ENCODE data around the gene NOP14.
"Not testable (repeated sequence)": the region's sequence is repeated elsewhere in the genome, so short reads cannot be mapped to it uniquely, and the experiment has no call there.

Gene NOP14

GRCh38 chr4:2931512-2932301, 31.5 kb downstream of the NOP14 start:
- DNase-seq (ENCODE audit: low spot score): peak; percentile 68

DNA sequence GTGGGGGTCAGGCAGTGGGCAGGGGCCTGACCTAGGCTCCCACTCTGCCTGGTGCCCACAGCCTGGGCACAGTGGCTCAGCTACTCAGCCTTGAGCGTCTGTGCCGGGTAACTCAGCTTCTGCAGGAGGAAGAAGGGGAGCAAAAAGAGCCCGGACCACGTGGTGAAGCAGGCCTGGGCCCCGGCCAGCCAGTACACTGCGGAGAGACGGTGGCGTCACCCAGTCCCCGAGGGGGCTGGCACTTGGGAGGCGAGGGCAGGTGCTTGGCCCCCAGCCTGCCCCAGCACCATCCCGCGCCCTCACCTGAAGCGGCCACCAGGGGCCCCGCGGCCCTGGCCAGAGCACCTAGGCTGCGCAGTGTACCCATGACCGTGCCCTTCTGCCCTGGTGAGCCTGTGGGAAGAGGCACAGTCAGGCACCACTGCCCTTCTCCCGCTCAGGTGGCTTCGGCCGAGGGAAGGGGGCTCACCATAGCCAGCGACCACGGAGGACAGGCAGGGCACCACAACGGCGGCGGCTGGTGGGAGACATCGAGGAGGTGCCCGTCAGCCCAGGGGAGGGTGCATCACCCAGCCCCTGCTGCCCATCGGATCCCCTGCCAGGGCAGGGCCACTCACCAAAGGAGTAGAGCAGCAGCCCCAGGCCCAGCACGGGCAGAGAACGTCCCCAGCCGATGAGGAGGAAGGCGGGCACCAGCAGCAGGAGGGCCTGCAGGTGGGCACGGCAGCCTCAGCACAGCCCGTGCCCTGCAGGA, 32.3 kb downstream of the NOP14 start:
- peak; percentile 67 for DNase-seq (ENCODE audit: low spot score)

DNA sequence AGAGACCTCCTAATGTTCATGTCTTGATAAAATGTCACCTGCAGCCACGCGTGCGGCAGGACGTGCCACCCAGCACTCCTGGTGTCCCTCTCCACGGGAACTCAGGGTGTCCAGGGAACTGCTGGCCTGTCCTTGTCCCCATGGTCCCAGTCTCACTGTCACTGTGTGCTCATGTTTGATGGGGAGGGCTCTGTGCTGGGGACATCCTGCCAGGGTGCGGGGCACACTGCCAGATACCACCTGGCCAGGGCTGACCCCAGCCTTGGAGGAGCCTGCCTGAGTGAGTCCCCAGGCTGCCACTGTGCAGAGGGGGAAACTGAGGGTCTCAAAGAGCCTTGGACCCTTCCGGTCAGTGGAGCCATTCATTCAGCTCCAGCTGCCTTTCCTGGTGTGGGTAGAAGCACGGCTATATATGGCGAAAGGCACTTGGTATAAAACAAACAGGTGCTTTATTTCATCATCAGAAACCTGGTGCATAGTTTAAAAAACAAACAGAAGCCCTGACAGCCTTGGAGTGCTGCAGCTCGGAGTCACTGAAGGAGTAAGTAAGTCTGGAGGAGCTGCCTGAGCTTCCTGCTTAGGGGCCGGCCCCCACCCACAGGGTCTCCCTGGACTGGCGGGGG, 33.0 kb downstream of the NOP14 start:
- DNase-seq (ENCODE audit: low spot score): peak; percentile 33

DNA sequence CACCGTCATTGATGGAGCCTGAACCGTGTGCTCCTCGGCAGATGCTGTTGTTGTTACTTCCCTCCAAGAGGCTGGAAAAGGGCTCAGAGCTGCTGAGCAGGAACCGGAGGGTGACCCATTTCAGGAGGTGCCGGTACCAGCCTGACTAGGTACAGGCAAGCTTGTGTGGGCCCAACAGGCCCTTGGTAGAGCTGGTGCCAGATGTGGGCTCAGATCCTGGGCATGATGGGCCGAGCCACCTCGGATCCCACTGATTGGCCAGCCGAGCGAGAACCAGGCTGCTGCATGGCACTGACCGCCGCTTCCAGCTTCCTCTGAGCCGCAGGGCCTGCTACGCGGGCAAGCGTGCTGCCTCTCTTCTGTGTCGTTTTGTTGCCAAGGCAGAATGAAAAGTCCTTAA, 33.7 kb downstream of the NOP14 start:
- DNase-seq (ENCODE audit: low spot score): no peak

DNA sequence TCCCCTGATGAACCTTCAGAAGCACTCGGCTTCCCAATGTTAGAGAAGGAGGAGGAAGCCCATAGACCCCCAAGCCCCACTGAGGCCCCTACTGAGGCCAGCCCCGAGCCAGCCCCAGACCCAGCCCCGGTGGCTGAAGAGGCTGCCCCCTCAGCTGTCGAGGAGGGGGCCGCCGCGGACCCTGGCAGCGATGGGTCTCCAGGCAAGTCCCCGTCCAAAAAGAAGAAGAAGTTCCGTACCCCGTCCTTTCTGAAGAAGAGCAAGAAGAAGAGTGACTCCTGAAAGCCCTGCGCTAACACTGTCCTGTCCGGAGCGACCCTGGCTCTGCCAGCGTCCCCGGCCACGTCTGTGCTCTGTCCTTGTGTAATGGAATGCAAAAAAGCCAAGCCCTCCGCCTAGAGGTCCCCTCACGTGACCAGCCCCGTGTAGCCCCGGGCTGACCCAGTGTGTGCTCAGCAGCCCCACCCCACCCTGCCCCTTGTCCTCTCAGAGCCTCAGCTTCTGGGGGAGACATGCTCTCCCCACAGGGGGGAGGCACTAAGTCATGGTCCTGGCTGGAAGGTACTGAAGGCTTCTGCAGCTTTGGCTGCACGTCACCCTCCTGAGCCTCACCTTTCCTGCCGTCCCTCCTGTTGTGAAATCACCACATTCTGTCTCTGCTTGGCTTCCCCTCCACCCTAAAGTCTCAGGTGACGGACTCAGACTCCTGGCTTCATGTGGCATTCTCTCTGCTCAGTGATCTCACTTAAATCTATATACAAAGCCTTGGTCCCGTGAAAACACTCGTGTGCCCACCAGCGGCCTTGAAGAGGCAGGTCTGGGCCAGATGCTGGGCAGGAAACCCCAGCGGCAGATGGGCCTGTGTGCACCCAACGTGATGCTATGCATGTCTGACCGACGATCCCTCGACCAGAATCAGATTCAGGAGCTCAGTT, 34.7 kb downstream of the NOP14 start:
- DNase-seq (ENCODE audit: low spot score): peak; percentile 53

DNA sequence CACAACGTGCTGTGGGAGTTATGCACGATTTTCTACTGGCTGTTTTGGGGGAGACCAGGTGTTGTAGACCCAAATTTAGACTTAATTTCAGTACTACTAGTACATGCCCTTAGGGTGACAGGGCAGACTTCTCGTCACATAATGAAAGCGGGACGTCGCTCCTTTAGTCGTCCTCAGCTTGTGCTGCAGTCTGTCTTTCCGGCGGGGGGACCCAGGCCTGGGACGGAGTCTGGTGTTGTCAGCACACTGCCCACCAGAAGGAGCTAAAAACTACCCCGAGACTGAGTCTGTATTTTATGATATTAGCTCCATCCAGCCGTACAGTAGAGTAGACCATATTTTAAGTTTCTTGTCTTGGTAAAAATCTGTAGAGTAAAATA, 35.5 kb downstream of the NOP14 start:
- DNase-seq (ENCODE audit: low spot score): peak; percentile 47

GRCh38 chr4:2927016-2927695, 36.0 kb downstream of the NOP14 start:
- DNase-seq (ENCODE audit: low spot score): no peak

DNA sequence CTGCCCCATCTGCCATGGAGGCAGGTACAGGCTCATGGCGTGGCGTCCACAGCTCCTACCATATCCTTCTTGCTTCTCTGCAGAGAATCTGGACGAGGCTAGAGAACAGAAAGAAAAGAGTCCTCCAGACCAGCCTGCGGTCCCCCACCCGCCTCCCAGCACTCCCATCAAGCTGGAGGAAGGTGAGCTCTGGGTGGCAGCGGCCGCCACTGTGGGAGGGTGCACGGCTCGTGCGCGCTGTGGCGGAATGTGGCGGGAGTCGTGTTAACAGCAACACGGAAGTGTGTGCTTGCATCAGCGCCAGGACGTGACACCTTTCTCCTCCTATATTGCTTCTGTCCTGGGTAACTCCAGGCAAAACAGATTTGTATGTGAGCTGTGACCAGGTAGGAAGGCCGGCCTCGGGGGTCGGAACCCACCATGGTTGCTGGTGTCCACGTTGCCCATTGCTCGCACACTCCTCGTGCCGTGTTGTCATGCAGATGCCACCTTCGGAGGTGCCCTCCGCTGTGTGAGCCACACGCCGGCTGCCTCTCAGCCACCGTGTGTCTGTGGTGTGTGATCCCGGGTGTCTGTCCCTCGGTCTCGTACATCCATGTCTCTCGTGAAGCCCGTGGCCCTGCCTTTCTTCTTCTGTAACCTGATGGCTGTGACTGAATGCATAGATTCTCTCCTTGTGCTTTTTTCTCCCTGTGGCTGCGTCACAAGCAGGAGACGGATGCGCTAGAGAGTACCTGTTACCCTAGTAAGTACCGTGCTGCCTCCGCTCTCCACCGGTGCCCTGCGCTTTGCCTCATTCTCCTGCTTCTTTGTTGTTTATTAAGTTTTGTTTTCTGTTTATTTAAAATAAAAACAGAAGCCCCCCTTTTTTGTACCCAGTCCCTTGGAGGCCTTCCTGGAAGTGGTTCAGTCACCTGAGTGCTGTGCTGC, 37.0 kb downstream of the NOP14 start:
- peak; percentile 63 for DNase-seq (ENCODE audit: low spot score)

GRCh38 chr4:2925496-2925895, 37.7 kb downstream of the NOP14 start:
- DNase-seq (ENCODE audit: low spot score): no peak

DNA sequence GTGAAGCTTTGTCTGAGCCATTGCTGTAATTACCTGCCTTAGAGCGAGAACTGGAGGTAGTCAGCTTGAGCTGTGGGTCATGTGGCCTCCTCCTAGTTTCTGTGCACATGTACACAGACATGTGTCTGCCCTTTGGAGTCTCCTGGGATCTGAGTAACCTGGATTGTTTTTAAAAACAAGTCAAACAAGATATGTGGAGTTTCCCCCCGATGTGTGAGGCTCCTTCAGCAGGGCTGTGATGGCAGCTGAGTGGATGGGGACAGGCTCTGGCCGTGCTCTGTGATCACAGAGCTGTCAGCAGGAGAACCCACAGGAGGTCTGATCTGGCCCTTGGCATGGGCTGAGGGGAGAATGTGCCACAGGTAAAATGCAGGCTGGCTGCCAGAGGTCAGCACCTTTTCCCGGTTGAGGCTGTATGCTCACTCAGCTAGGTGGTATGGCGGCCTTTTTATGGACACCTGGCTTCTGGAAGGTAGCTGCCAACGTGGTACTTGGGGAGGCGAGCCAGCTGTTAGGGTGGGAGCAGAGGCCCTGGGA, 38.4 kb downstream of the NOP14 start:
- no peak for DNase-seq (ENCODE audit: low spot score)

DNA sequence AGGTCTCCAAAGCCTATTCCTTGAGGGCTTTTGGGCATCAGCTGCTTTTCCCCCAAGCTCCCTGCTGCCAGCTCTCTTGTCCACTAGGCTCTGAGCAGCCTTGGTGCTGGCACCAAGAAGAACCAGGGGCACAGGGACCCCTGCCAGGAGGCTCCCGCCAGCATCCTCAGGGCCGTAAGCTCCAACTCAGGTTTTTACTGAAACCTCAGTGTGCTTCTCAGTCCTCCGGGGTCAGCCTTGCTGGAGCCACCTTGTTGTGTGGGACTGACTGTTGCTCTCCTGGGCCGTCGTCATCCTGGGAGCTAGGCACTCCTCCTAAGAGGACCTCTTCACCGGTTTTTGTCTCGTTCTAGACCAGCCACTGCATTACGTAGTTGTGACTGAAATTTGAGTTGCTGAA, 38.9 kb downstream of the NOP14 start:
- no peak for DNase-seq (ENCODE audit: low spot score)

GRCh38 chr4:2923668-2924173, 39.5 kb downstream of the NOP14 start:
- DNase-seq (ENCODE audit: low spot score): no peak

DNA sequence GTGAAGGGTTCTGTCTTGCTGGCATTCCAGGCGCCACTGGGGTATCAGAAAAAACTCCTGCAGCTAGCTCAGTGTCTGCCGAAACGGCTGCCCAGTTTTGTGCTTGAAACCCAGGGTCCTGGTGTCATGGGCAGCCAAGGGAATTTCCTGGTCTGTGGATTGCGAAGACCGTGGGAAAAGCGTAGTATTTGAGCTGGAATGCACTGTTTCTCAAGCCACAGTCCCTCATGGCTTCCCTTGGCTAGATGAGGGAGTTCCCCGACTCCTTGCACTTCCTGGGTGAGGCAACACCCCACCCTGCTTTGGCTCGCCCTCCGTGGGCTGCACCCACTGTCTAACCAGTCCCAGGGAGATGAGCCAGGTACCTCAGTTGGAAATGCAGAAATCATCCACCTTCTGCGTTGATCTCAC, 40.1 kb downstream of the NOP14 start:
- DNase-seq (ENCODE audit: low spot score): no peak

- not testable (repeated sequence) for DNase-seq (ENCODE audit: low spot score)
Observed at GRCh38 chr4:2922453-2923101, 40.6 kb downstream of the NOP14 start.

DNA sequence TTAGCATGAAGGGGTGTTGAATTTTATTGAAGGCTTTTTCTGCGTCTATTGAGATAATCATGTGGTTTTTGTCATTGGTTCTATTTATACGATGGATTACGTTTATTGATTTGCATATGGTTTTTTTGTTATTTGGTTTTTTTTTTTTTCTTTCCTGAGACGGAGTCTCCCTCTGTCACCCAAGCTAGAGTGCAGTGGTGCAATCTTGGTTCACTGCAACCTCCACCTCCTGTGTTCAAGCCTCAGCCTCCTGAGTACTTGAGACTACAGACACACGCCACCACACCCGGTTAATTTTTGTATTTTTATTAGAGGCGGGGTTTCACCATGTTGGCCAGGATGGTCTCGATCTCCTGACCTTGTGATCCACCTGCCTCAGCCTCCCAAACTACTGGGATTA, 44.5 kb downstream of the NOP14 start:
- not testable (repeated sequence) for DNase-seq (ENCODE audit: low spot score)

DNA sequence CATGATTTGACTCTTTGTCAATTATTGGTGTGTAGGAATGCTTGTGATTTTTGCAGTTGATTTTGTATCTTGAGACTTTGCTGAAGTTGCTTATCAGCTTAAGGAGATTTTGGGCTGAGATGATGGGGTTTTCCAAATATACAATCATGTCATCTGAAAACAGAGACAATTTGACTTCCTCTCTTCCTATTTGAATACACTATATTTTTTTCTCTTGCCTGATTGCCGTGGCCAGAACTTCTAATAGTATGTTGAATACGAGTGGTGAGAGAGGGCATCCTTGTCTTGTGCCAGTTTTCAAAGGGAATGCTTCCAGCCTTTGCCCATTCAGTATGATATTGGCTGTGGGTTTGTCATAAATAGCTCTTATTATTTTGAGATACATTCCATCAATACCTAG, 44.9 kb downstream of the NOP14 start:
- not testable (repeated sequence) for DNase-seq (ENCODE audit: low spot score)

DNA sequence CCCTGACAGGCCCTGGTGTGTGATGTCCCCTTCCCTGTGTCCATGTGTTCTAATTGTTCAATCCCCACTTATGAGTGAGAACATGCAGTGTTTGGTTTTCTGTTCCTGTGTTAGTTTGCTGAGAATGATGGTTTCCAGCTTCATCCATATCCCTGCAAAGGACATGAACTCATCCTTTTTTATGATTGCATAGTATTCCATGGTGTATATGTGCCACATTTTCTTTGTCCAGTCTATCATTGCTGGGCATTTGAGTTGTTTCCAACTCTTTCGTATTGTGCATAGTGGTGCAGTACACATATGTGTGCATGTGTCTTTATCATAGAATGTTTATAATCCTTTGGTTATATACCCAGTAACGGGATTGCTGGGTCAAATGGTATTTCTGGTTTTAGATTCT, 46.5 kb downstream of the NOP14 start:
- not testable (repeated sequence) for DNase-seq (ENCODE audit: low spot score)

- DNase-seq (ENCODE audit: low spot score): no peak
Observed at GRCh38 chr4:2915789-2916188, 47.4 kb downstream of the NOP14 start.

All from left forelimb (tissue), 1 donor.